H1 (cell line): Measurements from ENCODE around the gene SNED1.
A peak's percentile ranks its signal among the peaks of the same experiment; 100 is the strongest.

Source experiments
- CEBPB ChIP-seq: IDR thresholded peaks from 2 replicates; pipeline ENCODE4 v1.6.1; 2012; ENCODE audit warnings: low read depth, low read length
- CHD2 ChIP-seq: IDR thresholded peaks from 2 replicates; pipeline ENCODE4 v1.6.1; 2012; ENCODE audit warnings: low read length, improper control_type of control experiment
- CTCF ChIP-seq, 3 experiments: IDR thresholded peaks; 1 replicate in 2 of 3; 2 replicates in 1 of 3; pipeline versions ENCODE4 v1.5.1 to v1.6.1; 2011; ENCODE audit warnings: low read length in 3 of 3, mild to moderate bottlenecking in 3 of 3, inconsistent platforms in 2 of 3, low read depth in 1 of 3, moderate library complexity in 1 of 3; ENCODE audit not compliant: insufficient read depth in 1 of 3; ENCODE audit errors: control extremely low read depth in 1 of 3
- GABPA ChIP-seq: IDR thresholded peaks from 2 replicates; pipeline ENCODE4 v1.6.1; 2011; ENCODE audit warnings: mild to moderate bottlenecking, low read length, moderate library complexity, borderline replicate concordance; ENCODE audit not compliant: insufficient read depth
- JUN ChIP-seq: IDR thresholded peaks from 2 replicates; pipeline ENCODE4 v1.6.1; 2011; ENCODE audit warnings: low read depth, mild to moderate bottlenecking, improper control_type of control experiment, low read length
- KDM1A ChIP-seq: fragments of 200-600, 300-600 bp; sonication (generic); IDR thresholded peaks from 2 replicates; pipeline ENCODE4 v1.7.1; 2016; ENCODE audit warnings: mild to moderate bottlenecking, low read length, borderline replicate concordance
- PHF8 ChIP-seq: fragments of 200-600 bp; sonication (generic); conservative IDR thresholded peaks from 2 replicates; pipeline ENCODE4 v1.7.1; 2012; ENCODE audit warnings: low read depth, mild to moderate bottlenecking, inconsistent platforms, low read length, moderate library complexity
- POLR2A ChIP-seq, 2 experiments: IDR thresholded peaks; 1 replicate in 1 of 2; 2 replicates in 1 of 2; pipeline ENCODE4 v1.6.1; 2011; ENCODE audit warnings: low read depth in 2 of 2, low read length in 2 of 2, mild to moderate bottlenecking in 2 of 2; ENCODE audit errors: control extremely low read depth in 1 of 2
- POLR2AphosphoS5 ChIP-seq: IDR thresholded peaks from 2 replicates; pipeline ENCODE4 v1.6.1; 2011; ENCODE audit warnings: low read depth, low read length
- RXRA ChIP-seq: IDR thresholded peaks from 2 replicates; pipeline ENCODE4 v1.6.1; 2011; ENCODE audit warnings: low read depth, mild to moderate bottlenecking, low read length, moderate library complexity; ENCODE audit not compliant: insufficient read depth
- SUZ12 ChIP-seq: fragments of 200-600 bp; sonication (generic); IDR thresholded peaks from 2 replicates; pipeline ENCODE4 v1.6.1; 2012; ENCODE audit warnings: mild to moderate bottlenecking, inconsistent platforms, low read length, moderate library complexity, mixed read lengths
- TAF1 ChIP-seq: IDR thresholded peaks from 2 replicates; pipeline ENCODE4 v1.6.1; 2011; ENCODE audit warnings: mild to moderate bottlenecking, low read depth, low read length
- ZNF274 ChIP-seq: IDR thresholded peaks from 2 replicates; pipeline ENCODE4 v1.7.0; 2012; ENCODE audit warnings: low read length, borderline replicate concordance; ENCODE audit errors: extremely low read depth
- TF ChIP-seq, protein P1 (sequence below): IDR thresholded peaks from 2 replicates; pipeline ENCODE4 v1.6.1; 2012; ENCODE audit warnings: low read length, inconsistent platforms

GRCh38 chr2:240982821-240983281 lies 15.6 kb upstream of the SNED1 start:
- TF ChIP-seq CTCF (IDR thresholded peaks at IDR 0.05; ENCODE audit: control extremely low read depth in 1 of 3, insufficient read depth in 1 of 3, low read depth in 1 of 3, low read length in 3 of 3) (no peak), POLR2A (IDR thresholded peaks at IDR 0.05; ENCODE audit: control extremely low read depth in 1 of 2, low read depth in 2 of 2, low read length in 2 of 2) (no peak), RXRA (no peak), PHF8 (no peak), CEBPB (no peak), JUN (no peak), TAF1 (no peak), POLR2AphosphoS5 (no peak), CHD2 (no peak), KDM1A (peak; percentile 82; the same call in 1 of the 2 replicates), ZNF274 (no peak), GABPA (no peak), SUZ12 (no peak)
- TF ChIP-seq, protein P1, sequence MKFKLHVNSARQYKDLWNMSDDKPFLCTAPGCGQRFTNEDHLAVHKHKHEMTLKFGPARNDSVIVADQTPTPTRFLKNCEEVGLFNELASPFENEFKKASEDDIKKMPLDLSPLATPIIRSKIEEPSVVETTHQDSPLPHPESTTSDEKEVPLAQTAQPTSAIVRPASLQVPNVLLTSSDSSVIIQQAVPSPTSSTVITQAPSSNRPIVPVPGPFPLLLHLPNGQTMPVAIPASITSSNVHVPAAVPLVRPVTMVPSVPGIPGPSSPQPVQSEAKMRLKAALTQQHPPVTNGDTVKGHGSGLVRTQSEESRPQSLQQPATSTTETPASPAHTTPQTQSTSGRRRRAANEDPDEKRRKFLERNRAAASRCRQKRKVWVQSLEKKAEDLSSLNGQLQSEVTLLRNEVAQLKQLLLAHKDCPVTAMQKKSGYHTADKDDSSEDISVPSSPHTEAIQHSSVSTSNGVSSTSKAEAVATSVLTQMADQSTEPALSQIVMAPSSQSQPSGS: no peak
